ENCODE measurements around the gene PLPP7.

PLPP7 gene

DNA sequence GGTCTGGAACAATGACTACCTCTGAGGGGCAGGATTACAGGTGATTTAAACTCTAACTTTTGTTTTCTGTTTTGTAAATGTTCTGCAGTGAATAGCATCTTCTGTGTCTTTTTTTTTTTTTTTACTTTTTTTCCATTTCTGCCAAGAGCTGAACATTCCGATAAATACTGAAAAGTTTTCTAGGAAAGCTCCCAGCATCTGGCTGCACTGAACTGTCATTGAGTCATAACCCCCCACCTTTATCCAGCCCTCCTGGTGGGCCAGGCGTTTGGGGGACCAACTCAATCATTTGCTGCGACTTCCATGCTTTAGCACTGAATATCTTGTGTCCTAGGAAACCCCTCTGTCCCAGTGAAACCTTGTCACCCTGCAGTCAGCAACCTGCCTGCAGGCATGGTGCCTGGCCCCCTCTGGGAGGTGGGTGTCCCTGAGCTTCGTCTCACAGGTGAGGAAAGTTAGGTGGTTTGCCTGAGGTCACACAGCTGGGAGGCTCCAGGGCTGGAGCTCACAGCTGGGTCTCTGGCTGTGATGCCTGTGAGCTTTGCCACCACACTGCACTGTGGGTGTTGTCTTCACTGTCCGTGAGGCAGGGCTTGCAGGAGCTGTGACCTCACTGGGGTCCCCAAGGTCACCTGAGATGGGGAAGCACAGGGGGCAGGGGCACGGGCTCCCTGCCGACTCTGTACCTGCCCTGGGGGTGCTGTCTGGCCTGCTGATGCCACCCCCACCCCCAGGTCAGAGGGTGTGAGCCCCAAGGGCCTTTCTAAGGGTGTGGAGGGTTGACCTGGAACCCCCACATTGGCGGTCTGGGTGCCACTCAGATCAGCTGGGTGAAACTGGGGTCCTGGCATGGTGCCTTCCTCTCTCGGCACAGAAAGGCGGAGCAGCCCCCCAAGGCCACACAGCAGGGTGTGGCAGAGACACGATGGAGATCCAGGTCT lies 14.1 kb downstream of the PLPP7 start:
- DNase-seq (ENCODE audit: low spot score) = no peak
- no peak for FAIRE-seq

DNA sequence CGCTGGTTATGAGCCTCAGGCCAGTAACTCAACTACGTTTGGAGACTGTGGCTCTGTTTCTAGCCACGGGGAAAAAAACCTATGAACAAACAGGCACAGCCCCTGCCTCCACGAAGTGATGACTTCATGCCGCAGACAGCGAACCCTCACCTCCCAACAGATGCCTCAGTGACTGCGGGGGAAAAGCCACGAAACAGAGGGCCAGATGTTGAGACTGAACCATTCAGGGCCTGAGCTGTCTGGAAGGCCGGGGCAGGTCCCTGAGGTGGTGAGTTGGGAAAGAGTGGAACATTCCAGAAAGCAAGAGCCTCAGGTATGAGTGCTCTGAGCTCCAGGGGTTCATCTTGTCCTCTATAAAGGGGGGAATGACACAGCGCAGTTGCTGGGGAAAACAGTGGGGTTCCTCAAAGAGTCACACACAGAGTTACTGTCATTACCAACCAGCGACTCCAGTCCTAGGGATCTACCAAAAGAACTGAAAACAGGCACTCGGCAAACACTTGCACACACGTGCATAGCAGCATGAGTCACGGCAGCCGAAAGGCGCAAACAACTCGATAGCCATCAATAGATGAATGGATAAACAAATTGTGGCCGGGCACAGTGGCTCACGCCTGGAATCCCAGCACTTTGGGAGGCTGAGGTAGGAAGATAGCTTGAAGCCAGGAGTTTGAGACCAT lies 15.3 kb downstream of the PLPP7 start:
- no peak for FAIRE-seq
- DNase-seq (ENCODE audit: low spot score) = no peak

DNA sequence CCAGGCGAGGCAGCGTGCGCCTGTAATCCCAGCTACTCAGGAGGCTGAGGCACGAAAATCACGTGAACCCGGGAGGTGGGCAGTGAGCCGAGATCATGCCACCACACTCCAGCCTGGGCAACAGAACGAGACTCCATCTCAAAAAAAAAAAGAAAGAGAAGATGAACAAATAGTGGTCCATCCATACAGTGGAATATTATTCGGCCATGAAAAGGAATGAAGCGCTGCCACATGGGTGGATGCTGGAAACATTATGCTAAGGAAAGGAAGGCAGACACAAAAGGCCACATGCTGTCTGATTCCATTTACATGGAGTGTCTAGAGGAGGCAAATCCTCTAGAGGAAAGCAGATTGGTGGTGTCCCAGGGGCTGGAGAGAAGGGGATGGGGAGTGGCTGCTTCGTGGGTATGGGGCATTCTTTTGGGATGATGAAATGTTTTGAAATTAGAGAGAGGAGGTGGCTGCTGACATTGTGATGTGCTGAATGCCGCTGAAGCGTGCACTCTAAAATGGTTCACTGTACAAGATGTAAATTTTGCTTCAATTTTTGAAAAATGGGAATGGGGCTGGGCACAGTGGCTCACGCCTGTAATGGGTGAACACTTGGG lies 17.0 kb downstream of the PLPP7 start:
- DNase-seq (ENCODE audit: low spot score) (no peak), FAIRE-seq (no peak)

DNA sequence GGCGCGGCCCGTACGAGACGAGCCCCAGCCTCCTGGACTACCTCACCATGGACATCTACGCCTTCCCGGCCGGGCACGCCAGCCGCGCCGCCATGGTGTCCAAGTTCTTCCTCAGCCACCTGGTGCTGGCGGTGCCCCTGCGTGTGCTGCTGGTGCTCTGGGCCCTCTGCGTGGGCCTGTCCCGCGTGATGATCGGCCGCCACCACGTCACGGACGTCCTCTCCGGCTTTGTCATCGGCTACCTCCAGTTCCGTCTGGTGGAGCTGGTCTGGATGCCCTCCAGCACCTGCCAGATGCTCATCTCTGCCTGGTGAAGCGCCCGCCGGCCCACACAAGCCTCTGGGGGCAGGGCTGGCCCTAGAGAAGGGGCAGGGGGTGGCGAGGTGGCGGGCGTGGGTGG lies 18.5 kb downstream of the PLPP7 start:
- DNase-seq (ENCODE audit: low spot score) (no peak), FAIRE-seq (no peak)

DNA sequence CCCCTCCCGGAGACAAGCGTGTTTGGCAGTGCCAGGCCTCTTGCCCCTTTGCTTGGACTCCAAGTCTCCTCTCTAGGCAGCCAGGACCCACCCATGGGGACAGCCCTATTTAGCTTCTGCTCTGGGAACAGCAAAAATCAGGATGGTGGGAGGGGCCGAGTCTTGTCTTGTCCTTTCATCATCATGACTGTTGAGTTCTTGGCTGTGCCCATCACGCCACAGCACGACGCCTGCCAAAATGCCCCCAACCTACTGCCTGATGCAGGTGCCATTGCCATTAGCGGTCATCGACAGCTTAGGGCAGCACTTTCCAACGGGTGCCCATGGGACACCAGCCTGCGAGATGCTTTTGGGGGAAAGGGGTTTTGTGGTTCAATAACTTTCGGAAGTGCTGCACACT lies 18.9 kb downstream of the PLPP7 start:
- no peak for FAIRE-seq

DNA sequence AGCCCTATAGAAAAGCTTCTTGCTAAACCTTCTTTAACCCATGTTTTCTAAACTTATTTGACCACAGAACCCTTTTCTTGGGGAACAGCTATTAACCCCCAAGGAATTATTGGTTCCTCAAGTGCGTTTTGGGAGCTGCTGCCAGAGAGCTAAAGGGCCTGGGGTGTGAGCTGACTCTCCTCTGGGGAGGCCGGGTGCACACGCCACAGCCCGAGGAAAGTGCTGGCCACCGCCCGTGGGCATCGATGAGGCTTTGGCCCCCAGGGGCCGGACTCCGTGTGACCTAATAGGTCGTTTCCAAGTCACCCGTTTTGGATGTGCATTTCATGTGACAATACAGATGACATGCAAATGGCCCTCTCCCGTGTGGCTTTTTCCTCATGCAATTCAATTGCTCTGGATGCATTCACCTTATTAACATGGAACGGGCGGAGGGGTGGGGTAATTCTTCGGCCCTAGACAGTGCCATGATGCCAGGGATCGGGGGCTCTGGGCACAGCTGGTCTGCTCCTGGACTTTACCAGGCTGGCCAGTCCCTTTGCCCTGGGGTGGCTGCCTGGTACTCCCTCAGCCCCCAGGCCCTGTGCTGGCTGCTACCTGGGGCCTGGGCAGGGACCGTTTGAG lies 19.5 kb downstream of the PLPP7 start:
- FAIRE-seq (no peak), DNase-seq (ENCODE audit: low spot score) (no peak)

More for the DNA sequence above, 18.9 kb downstream of the PLPP7 start:
- DNase-seq (ENCODE audit: low spot score) = no peak

DNA sequence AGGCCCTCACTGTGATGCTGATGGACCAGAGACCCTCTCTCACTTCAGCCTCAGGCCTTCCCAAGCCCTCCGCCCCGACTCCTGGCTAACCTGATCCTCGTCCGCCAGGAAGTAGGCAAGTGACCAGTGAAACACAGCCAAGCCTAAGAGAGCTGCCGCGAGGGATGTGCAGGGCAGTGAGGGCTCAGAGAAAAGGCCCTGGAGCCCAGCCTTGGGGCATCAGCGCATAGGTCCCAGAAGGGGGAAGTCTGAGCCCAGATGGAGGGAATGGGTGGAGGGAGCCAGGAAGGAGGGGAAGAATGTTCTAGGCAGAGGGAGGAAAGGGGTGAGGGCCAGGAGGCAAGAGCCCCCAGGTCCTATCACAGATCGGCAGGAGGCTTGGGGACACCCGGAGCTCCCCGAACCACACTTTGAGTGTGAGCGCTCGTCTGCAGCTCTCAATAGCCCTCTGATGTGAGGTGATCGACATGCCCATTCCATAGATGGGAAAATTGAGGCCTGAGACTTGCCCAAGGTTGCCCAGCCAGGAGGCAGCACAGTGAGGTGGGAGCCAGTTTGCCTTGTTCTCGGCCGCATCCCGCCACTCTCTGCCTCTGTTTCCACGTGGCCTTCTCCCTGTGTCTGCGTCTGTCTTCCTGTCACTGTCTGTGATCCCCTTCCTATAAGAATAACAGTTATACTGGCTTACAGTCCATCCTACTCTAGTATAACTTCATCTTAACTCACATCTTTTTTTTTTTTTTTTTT lies 20.2 kb downstream of the PLPP7 start:
- FAIRE-seq = no peak

DNA sequence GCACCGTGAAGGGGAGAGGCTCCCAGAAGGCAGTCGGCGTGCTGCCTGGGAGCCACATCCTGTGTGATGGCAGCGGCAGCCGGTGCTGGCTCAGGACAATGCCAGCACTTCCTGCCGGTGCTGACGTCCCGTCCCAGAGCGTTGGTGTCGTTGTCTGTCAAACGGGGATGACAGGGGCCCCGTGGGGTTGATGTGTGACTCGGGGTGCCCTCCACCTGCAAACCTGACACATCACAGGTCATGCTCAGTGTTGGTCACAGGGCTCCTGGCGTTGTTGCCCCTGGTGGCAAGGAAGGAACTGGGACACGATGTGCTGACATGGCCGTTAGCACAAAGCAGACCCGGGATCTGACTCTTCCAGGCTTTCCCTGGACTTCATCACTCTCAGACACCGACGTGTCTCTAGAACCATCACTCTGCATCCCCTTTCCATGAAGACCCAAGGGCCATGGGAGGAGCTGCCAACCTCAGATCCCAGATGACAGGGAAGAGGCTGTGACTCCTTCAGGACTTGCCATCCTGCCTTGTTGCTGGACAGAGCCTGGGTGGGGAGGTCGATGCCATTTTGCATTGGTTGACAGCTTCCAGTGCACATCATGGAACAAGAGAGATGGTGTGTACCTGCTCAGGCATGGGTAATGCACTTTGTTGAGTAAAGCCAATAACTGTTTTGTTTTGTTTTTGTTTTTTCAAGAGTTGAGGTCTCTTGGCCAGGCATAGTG lies 21.5 kb downstream of the PLPP7 start:
- FAIRE-seq = no peak
- DNase-seq (ENCODE audit: low spot score) = no peak

More for the DNA sequence above, 20.2 kb downstream of the PLPP7 start:
- DNase-seq (ENCODE audit: low spot score) = no peak

DNA sequence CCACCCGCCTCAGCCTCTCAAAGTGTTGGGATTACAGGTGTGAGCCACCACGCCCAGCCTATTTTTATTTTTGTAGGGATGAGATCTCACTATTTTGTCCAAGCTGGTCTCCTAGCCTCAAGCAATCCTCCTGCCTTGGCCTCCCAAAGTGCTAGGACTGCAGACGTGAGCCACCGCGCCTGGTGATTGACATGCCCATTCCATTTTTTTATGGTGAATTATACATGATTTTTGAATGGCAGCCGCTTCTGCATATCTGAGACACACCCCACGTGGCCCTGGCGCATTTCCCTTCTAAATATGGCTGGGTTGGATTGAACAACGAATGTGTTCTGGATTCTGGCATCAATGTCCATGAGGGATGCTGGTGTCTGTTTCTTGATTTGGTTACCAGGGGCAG lies 22.7 kb downstream of the PLPP7 start:
- FAIRE-seq = no peak
- DNase-seq (ENCODE audit: low spot score) = no peak

DNA sequence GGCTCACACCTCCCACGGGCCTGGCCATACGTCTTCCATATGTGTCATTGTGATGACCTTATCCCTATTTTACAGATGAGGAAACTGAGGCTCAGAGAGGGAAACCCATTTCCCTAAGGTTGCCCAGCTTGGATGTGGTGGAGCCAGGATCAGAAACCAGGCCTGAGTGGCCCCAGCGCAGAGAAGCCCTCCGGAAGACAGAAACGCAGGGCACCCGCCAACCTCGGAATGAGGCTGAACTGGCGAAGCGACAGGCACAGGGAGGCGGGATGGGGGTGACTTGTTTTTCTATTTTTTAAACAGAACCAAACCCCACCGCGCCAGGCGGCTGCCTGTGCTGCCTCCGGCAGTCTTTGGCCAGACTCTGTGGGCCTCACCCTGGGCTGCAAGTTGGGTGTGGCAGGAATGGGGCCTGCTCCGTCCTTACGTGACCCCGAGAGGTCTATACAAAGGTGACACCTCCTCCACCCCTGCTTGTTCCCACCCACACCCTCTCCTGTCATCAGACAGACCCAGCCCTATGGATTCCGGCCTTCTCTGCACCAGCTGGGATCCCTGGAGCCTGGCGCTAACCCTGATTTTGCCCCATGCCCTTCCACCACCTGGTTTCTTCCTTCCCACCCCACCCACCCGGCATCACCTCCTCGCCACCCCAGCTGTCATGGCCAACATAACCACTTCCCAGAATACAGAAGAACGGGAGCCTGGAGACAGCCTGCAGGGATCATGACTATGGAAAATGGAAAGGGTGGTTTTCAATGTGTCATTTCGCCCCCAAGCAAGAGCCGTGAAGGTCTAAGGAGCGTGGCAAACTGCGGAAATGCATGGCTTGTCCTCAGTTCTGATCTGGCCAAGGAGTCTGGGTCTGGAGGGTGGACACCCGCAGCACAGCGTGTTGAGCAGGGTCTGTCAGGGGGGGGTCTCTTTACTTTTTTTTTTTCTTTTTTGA lies 23.6 kb downstream of the PLPP7 start:
- no peak for DNase-seq (ENCODE audit: low spot score)
- no peak for FAIRE-seq

DNA sequence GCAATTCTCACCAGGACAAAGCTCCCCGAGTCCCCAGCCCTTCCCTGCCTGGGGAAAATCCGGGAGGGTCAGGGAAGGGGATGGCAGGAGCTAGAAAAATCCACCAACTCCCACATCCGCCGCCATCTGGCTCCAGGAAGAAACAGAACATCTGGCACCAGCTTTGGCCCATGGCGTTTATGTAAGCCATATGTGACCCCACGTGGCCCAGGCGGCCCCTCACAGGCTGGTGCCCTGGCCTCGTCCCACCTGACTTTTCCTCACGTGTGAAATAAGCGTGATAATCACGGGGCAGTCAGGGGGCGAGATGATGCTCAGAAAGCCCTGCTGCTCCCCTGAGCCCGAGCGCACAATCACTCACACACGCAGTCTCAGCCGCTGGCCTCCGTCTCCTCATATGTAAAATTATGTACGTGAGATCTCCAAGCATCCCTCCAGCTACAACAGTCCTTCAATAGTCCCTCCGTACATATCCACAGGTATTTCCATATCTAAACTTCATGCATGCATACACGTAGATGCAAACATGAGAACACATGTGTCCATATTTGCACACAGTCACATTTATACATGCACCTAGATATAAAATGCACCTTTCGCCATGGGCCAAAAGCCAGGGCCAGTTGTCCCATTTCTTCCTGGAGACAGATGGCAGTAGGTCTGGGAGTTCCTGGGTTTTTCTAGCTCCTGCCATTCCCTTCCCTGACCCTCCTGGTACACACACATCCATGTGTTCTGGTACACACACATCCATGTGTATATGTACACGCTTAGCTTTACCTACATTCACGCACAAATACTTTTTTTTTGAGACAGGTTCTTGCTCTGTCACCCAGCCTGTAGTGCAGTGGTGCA lies 28.9 kb downstream of the PLPP7 start:
- DNase-seq (ENCODE audit: low spot score) (no peak), FAIRE-seq (no peak)

DNA sequence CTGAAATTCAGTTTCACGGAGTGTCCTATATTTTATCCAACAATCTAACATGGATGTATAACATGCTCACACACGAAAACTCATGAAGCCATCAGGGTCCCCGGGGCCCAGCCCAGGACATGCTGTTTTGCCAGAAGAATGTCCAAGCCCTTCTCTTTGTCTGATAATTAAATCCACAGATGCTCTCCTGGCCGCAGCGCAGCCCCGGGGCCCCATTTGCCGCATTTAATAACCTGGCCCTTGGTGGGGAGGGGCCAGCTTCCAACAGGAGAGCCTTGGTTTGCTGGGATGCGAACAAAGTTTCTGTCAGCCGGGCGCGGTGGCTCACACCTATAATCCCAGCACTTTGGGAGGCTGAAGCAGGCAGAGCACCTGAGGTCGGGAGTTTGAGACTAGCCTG lies 30.0 kb downstream of the PLPP7 start:
- no peak for FAIRE-seq
- DNase-seq (ENCODE audit: low spot score) = no peak

DNA sequence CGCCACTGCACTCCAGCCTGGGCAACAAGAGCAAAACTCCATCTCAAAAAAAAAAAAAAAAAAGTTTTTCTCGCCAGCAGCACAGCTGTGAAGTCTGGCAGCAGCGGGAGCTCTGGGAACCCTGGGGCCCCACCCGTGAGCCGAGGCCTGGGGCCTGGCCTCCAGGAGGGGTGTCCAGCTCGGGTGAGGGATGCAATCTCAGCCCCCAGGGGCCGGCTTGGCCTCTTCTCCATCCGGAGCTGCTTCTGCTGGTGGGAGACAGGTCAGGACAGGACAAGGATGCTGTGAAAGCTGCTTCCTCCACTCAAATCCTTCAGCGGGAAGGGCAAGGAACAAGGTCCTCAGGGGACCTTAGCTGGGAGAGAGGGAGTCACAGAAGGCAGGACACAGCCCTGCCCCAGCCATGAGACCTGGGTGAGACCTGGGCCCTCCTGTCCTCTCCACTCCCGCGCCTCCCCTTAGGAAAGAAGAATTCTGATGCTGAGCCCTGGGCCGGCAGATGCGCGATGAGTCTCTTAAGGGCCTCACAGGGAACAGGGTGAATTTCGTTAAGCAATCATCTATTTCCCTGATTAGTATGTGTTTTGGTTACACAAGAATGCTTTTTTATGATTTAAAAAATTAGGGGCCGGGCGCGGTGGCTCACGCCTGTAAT lies 30.6 kb downstream of the PLPP7 start:
- DNase-seq (ENCODE audit: low spot score) (no peak), FAIRE-seq (no peak)

DNA sequence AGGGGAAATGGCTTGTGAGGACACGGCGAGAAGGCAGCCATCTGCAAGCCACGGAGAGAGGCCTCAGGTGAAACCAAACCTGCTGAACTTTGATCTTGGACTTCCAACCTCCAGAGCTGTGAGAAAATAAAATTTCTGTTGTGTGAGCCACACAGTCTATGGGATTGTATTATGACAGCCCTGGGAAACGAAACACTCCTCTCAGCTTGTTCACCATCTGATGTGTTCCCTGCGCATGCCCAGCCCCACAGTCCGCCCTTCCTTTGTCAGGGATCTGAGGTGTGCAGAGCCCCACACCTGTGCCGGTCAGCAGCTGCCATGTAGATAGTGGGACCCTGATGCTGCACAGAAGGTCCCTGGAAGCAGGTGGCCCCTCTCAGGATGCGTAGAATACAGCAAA lies 34.1 kb downstream of the PLPP7 start:
- no peak for DNase-seq (ENCODE audit: low spot score)
- no peak for FAIRE-seq

DNA sequence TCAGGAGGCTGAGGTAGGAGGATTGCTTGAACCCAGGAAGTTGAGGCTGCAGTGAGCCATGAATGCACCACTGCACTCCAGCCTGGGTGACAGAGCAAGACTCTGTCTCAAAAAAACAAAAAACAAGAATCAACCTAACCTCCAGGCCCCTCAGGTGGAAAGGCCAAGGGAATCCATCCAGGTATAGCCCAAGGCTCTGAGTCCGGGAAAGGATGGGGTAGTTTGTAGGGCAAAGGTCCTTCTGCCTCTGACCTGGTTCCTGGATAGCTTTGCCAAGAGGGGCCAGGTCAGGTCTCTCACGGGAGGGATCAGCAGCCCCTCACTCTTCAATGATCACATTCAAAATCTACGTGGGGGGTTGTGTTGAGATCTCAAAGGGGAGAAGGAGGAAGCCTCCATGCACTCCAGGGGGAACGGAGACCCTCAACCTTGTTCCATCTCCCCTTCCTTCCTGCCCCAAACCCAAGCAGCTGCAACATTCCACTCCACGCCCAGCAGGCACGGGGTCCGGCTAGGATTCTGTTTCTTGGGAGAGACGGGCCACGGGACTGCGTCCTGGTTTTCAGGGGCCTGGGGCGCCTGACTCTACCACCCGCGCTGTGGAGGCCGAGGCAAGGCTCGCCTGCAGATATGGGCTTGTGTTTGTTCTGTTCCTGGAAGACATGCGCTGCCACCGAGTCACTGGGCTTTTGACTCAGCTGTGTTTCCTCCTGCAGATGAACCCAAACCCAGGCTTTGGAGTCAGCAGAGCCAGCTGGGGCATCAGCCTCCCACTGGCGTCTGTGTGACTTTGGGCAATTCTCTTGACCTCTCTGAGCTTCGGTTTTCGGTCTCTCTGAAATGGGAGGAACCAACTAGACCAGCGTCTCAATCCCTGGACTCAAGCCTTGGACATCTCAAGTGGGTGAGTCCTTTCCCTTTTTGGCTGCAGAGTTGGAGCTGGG lies 35.5 kb downstream of the PLPP7 start:
- no peak for FAIRE-seq
- no peak for DNase-seq (ENCODE audit: low spot score)

DNA sequence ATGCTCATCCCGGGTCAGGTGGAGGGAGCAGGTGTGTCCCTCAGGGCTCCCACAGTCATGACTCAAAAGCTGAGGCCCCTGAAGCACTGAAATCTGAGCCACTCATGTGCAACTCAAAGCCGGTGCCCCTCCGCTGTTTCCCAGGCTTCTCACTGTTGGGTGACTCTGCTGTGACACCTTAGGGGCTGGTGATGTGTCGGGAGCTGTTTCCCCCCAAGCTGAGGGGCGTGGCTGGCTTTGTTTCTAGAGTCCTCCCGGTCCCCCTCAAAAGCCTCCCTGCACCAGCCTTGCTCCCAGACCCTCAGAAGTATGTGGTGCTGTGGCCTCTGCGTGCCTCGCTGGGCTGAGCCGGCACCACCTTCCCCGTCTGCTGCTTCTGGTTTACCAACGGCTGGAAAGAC lies 39.7 kb downstream of the PLPP7 start:
- no peak for DNase-seq (ENCODE audit: low spot score)
- no peak for FAIRE-seq

Measured in RCC 7860 (cell line).